Uterus (tissue), 2 donors: ENCODE measurements around the gene PDLIM7.

ENCODE experiments used
- POLR2A ChIP-seq, 2 donors: fragments of 450-650 bp; IDR thresholded peaks; one replicate each; pipeline ENCODE4 v1.6.1; 2016; ENCODE audit warnings: antibody characterized with exemption in 2 of 2, mild to moderate bottlenecking in 1 of 2, moderate library complexity in 1 of 2
- TF ChIP-seq, protein P1 (sequence below), 4 experiments: fragments of 200-600 bp in 2 of 4; fragments of 450-650 bp in 2 of 4; sonication (generic) in 2 of 4; IDR thresholded peaks; one replicate each; pipeline ENCODE4 v1.5.1; 2016 to 2019; ENCODE audit warnings: antibody characterized with exemption in 4 of 4, mild to moderate bottlenecking in 2 of 4, moderate library complexity in 1 of 4

DNA sequence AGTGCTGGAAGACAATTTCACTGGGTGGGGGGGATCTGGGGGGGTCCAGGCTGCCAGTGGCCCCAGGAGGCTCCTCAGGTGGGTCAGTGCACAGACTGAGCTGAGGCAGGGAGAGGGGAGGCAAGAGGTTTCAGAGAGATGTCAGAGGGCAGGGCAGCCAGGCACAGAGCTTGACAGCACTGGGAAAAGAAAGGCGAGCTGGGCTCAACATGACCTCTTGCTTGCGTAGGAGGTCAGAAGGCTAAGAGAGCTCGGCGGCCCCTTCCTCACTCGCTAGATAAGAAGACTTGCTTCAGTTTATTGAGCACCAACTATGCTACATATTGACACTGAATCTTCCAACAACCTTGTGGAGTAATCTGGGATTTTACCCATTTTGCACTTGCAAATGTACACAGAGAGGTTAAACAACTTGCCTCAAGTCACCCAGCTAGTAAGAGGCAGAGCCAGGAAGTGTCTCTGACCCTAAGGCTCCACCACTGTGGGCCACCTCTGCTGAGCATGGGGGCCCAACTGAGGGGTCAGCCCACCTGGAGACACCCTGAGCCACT lies 3.5 kb downstream of the PDLIM7 start:
- TF ChIP-seq, protein P1, sequence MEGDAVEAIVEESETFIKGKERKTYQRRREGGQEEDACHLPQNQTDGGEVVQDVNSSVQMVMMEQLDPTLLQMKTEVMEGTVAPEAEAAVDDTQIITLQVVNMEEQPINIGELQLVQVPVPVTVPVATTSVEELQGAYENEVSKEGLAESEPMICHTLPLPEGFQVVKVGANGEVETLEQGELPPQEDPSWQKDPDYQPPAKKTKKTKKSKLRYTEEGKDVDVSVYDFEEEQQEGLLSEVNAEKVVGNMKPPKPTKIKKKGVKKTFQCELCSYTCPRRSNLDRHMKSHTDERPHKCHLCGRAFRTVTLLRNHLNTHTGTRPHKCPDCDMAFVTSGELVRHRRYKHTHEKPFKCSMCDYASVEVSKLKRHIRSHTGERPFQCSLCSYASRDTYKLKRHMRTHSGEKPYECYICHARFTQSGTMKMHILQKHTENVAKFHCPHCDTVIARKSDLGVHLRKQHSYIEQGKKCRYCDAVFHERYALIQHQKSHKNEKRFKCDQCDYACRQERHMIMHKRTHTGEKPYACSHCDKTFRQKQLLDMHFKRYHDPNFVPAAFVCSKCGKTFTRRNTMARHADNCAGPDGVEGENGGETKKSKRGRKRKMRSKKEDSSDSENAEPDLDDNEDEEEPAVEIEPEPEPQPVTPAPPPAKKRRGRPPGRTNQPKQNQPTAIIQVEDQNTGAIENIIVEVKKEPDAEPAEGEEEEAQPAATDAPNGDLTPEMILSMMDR (IDR thresholded peaks at IDR 0.05): no peak
- TF ChIP-seq POLR2A (IDR thresholded peaks at IDR 0.05): no peak
